KG1 (cell line): ENCODE data around the gene KIF7.
"Not testable (repeated sequence)": the region's sequence is repeated elsewhere in the genome, so short reads cannot be mapped to it uniquely, and the experiment has no call there.

Source experiments
- DNase-seq: peaks from one replicate; lab custom pipeline; 2025; lab: John Stamatoyannopoulos, UW

KIF7 gene

GRCh38 chr15:89654847-89655805 lies at the start of gene KIF7:
Gene KIF7 (minus strand): TSS chr15:89655467. CDS start chr15:89652930, 2,537 bp downstream.
- no peak for DNase-seq

DNA sequence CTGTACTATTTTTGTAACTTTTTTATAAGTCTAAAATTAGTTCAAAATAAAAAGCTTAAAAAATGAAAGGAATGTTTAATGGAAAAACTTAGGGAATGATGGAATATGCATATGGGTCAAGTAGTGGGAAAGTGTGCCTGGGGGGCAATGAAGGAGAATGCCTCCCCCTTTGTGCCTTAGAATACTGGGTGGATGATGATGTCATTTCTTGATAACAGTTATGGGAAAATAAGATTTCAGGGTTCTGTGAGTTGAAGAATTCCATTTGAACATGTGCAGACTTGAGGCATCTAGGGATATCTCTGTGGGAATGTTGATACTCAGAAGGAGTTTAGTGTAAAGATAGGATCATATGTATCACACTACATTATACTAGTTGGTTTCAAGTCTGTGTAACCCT lies 49.1 kb upstream of the KIF7 start:
- no peak for DNase-seq

- no peak for DNase-seq
Measured at GRCh38 chr15:89695198-89695597, 39.9 kb upstream of the KIF7 start.

- no peak for DNase-seq
Measured at GRCh38 chr15:89693696-89694095, 38.4 kb upstream of the KIF7 start.

DNA sequence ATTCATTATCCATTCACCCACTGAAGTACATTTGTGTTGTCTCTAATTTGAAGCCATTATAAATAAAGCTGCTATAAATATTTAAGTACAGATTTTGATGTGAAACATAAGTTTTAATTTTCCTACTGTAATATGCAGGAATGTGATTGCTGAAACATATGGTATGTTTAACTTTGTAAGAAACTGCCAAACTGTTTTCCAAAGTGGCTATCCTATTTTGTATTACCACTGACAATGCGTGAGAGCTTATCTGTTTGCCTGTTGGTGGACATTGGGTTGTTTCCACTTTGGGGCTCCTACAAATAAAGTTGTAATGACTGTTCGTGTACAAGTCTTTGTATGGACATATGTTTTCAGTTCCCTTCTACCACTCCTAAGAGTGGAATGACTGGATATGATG lies 37.8 kb upstream of the KIF7 start:
- DNase-seq = no peak

- peak; percentile 62 for DNase-seq
Measured at GRCh38 chr15:89690276-89691218, 35.3 kb upstream of the KIF7 start, which contains the start of the genes PEX11A and WDR93. Gene PEX11A (minus strand): TSS chr15:89690754. CDS start chr15:89690632, 122 bp downstream. Gene WDR93 (plus strand): TSS chr15:89690811. CDS start chr15:89701747, 10,936 bp downstream.

DNA sequence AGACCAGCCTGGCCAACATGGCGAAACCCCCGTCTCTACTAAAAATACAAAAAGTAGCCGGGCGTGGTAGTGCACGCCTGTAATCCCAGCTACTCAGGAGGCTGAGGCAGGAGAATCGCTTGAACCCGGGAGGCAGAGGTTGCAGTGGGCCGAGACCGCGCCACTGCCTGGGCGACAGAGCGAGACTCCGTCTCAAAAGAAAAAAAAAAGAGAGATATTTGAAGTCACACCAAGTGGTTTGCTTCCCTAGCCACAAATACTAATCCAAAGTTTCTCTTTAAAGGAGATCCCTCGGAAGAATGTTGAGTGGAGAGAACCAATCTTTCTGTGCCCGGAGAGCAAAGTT lies 34.6 kb upstream of the KIF7 start:
- DNase-seq = not testable (repeated sequence)

GRCh38 chr15:89686522-89686921 lies 31.3 kb upstream of the KIF7 start:
- no peak for DNase-seq

DNA sequence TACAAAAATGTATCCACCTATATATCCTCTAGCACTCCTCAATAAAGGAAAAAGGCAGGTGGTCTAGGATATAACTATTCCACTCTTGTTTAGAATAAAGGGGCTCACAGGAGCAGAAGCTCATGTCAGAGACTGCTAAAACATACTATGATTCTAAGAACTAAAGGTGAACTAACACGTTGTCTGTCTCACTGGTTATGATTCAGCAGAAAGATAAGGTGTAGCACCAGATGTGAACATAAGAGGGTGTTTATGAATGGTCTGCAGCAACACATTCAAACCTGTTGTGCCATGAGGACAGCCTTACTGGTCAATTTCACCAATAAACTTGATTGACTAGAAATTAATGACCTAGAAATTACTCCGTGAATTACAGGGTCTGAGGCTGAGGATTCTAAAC lies 30.7 kb upstream of the KIF7 start:
- no peak for DNase-seq

- DNase-seq = no peak
Measured at GRCh38 chr15:89681146-89681545, 25.9 kb upstream of the KIF7 start.

DNA sequence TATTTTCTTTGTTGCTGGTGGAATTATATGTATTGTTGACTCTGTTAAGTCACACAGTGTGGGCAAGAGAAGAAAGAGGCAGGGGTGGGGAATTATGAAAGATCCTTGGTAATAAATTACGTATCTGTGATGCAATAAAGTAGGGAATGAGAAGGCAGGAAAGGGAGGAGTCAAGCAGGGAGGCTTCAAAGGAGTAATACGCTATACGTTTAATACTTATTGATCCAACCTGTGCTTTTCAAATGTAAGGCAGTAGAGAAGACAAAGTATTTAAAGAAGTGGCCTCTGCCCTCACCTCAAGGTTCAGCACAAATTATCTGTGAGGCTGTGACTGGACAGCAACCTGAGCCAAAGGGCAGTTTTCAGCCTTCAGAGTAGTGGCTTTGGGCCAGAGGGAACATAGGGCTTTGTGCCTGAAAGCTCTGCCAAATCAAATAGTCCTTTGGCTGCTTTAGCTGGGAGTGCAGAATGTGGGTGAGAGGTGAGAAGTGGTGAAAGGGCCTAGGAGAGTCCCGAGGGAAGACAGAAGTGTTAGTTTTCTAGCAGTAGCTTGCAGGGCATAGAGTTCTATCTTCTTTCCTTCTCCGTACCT lies 25.1 kb upstream of the KIF7 start:
- no peak for DNase-seq

GRCh38 chr15:89679212-89679611 lies 23.9 kb upstream of the KIF7 start, which contains the start of gene PLIN1:
Gene PLIN1 (minus strand): TSS chr15:89679367. CDS start chr15:89677489, 1,878 bp downstream.
- DNase-seq = no peak

GRCh38 chr15:89677381-89677780 lies 22.1 kb upstream of the KIF7 start:
- DNase-seq = no peak

GRCh38 chr15:89675606-89676005 lies 20.3 kb upstream of the KIF7 start:
- no peak for DNase-seq

DNA sequence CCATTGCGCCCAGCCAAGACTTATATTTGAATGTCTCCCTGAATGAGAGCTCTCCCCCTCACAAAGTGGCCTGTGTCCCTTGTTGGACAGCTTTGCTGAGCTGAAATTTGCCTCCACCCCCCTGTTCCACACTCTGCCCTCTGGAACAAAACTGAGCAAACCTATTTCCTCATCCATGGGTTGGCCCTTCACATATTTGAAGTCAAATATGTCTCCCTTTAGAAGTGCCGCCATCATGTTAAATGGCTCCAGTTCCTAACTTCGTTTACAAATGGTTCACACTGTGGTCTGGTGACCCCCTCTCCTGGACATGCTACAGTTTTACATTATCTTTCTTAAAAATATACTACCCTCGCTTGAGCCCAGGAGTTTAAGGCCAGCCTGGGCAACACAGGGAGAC lies 19.3 kb upstream of the KIF7 start:
- no peak for DNase-seq

GRCh38 chr15:89673165-89673512 lies 17.9 kb upstream of the KIF7 start:
- DNase-seq = no peak

GRCh38 chr15:89672221-89673164 lies 17.2 kb upstream of the KIF7 start:
- DNase-seq = no peak

DNA sequence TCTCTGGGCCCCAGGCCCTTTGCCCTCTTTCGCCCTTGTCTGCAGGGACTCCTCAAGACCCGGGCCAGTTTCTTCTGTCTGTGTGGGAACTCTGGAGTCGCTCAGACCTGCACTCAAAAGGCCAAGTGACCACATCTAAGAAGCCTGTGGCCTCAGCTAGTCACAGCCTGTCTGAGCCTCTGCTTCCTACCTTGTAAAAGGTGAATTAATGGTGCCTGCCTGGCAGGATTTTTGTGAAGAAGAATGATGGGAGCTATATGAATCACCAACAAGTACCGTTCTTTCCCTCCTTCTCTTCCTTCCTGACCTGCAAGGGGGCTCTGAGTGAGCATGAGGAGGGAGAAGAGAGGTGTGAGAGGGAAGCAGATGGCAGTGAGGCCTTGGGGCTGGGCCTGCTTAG lies 16.4 kb upstream of the KIF7 start:
- no peak for DNase-seq

DNA sequence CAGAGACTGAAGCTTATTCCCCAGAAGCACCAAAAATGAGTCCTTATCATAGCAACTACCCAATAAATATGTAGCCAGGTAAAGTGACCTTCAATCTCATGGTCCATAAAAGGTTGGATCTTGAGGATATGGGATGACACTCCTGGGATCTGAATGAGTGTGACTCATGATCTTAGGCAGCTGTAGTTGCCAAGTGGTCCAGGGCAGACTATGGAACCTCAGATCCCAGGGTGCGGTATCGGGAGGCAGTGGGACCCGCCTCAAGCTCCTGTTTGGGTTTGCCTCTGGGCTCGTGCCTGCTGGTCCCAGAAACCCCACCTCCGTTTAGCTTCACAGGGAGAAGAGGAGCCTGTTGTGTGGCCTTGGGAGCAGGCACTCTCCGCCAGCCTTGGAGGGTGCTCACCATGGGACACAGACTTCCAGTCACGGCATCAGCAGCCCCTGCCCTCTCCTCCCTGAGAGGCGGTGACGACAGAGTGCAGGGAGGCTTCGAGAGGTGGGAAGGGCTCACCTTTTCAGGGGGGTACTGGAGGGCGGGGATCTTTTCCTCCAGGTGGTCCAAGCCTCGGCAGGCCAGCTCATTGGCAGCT lies 15.8 kb upstream of the KIF7 start:
- no peak for DNase-seq

DNA sequence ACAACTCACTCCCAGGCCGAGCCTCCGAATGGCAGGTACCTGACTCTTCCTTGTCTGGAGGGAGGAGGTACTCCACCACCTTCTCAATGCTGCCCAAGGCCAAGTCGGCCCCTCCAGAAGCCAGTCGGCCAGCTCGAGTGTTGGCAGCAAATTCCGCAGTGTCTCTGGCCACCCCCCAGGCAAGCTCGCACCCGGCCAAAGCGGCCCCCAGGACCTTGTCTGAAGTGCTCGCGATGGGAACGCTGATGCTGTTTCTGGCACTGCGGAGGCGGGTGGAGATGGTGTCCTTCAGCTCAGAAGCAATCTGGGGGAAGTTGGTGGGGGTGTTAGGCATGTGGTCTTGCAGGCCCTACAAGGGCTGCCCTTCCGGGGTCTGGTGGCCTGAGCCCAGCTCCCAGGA lies 14.7 kb upstream of the KIF7 start:
- no peak for DNase-seq
